ENCODE measurements around the gene GTPBP4. TPM values are rescaled to one million over a fixed set of nuclear protein-coding genes. Genes with fewer than 3 reads are reported as not detected.
"Not testable (repeated sequence)": the region's sequence is repeated elsewhere in the genome, so short reads cannot be mapped to it uniquely, and the experiment has no call there.

The GTPBP4 gene
- total RNA-seq, 1 experiment from 2014 or later = 42.7 TPM

DNA sequence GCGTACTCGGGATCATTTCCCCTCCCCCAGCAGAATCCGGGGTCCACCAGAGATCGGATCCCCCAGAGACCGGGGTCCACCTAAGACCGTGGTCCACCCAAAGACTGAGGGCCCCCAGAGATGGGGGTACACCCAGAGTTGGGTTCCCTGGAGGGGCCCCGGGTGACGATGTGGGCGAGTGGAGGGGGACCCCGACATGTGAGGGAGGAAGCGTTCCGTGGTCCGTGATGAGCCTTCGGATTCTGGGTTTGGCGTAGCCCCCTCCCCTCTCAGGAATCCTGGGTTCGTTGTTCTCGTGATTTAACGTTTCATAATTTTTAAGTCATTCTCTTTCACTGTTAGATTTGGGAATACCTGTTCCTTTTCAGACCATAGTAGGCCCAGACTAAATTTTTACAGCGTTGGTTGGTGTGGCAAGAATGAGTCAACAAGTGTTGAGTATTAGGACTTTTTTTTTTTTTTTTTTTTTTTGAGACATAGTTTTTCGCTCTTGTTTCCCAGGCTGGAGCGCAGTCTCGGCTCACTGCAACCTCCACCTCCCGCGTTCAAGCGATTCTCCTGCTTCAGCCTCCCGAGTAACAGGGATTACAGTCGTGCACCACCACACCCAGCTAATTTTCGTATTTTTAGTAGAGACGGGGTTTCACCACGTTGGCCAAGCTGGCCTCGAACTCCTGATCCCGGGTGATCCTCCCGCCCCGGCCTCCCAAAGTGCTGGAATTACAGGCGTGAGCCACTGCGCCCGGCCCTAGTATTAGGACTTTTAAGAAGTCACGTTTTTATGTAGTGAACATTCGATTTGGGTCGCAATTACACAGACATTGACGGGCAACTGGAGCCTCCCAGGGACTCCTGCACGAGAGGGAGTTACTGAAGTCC lies 672 bp downstream of the GTPBP4 start:
- peak; percentile 7 for DNase-seq (ENCODE audit: low read depth)

DNA sequence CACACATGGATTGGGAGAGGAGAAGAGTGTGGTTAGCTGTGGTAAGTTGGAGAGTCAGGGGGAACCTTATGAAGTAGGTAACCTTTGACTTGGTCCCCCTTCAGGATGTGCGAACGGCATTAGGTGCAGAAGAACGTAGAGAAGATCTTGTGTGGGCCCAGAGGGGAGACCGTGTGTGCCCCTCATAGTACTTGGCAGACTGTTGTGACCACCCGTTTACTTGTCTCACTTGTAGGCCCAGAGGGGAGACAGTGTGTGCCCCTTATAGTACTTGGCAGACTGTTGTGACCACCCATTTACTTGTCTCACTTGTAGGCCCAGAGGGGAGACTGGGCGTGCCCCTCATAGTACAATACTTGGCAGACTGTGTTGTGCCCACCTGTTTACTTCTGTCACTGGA lies 2.6 kb downstream of the GTPBP4 start:
- DNase-seq (ENCODE audit: low read depth) = no peak

DNA sequence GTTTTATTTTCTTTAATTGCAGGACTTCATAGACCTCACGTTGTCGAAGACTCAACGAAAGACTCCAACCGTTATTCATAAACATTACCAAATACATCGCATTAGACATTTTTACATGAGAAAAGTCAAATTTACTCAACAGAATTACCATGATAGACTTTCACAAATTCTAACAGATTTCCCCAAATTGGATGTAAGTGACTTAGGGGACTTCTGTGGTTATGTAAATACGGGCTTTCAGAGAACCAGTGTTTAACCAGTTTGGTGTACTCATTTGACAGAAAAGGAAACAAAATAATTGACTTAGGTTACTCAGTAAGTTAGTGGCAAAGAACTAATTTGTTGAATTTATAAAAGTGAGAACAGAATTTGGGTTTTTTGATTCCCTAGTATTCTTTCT lies 4.2 kb downstream of the GTPBP4 start:
- no peak for DNase-seq (ENCODE audit: low read depth)

DNA sequence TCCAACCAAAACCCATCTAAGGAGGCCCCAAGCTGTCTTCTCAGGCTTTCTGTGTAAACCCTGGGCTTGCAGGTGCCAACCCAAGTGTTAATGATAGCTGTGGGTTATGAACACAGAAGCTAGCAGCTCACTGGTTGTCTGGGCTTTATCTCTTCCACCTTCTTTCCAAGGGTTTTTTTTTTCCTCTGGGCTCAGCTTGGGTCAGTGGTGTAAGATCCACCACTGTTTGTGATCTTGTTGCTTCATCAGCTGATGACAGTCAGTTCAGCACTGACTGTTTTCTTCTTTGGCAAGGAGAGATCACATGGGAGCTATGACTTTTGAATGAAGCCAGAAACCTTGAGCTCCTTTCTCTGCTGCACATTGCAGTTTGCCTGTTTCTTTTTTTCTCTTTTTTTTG lies 4.6 kb downstream of the GTPBP4 start:
- DNase-seq (ENCODE audit: low read depth) = no peak

DNA sequence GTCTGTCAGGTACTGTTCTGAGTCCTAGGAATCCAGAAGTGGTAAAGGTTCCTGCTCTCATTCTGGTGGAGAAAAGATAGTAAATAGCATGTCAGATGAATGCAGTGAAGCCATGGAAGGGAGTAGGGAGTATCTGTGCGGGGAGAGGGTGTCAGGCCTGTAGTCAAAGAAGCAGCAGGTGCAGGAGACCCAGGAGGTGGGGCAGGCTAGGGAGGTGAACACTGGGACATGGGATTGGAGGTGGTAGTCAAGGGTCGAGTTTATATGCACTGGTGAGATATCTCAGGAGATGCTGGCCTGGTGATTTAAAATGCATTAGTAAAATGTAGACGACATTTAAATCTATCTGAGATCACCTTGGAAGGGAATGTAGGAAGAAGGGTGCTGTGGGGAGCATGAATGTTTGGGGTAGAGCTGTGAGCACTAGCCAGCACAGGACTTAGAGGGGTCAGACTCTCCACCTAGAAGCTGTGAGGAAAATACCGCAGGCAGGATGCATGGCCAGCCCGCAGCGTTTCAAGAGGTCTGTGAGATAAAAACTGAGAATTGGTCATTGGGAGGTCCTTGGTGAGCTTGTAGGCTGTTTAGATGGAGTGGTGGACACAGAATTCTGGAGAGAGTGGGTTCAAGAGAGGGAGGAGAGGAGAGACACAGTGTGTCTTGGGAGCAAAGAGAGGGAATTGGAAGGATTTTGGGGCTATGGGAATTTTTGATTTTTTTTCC lies 6.8 kb downstream of the GTPBP4 start:
- no peak for DNase-seq (ENCODE audit: low read depth)

DNA sequence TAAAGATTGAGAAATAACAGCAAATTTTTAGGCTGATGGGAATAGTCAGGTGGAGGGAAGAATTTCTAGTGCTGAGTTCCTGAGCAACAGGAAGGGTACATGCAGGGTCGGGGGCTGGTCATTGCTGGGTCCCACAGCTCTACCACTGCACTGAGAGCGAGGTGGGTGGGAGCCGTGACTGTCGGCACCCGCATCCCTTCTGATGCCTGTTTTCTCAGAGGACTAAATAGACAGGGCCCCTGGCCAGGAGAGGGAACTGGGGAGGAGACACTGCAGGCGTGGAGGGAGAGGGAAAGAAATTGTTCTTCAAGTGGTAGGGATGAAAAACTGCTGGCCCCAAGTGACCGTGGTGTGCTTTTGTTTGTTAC lies 7.3 kb downstream of the GTPBP4 start:
- DNase-seq (ENCODE audit: low read depth) = no peak

DNA sequence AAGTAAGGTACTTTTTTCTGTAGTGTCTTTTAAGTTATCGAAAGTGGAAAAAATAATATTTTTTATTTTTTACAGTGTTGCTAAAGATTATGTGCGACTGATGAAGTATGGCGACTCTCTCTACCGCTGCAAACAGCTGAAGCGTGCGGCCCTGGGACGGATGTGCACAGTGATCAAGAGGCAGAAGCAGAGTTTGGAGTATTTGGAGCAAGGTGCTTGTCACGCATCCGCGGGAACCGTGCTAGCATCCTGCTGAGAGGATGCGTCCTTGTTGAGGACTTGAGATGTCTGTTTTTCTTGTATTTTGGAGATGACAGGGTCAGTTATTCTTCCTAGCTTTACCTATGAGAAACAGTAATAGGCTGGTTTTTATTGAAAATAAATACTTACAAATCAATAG lies 7.8 kb downstream of the GTPBP4 start:
- DNase-seq (ENCODE audit: low read depth) = no peak

DNA sequence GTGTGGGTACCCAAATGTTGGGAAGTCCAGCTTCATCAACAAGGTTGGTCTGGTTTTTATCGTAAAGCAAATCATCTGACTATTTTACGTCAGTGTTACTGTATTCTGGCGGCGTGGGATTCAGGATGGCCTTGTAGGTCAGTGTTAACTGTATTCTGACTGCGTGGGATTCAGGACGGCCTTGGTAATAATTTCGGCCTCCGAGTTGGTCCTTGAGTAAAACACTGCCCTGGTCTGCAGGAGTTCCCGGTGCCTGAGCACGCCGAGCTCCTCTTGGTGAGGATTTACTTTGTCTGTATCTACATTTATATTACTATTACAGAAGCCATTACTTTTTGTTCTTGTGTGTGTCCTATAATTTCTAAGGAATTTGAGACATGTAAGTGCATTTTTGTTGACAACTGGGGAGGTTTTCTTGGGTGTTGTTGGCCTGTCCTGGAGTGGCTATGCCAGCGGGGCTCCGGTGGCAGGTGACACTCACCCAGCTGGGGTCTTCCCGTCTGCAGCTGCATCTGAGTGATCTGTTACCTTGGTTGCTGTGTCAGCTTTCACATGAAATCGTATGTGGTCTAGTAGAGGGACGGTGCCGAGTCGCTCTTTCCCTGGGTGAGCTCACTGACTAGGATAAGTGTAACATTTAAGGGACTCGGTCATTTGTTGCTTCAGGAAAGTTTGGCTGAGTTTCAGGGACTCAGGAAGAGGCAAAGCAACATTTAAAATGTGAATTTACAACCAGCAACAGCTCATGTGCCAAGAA lies 9.2 kb downstream of the GTPBP4 start:
- no peak for DNase-seq (ENCODE audit: low read depth)

DNA sequence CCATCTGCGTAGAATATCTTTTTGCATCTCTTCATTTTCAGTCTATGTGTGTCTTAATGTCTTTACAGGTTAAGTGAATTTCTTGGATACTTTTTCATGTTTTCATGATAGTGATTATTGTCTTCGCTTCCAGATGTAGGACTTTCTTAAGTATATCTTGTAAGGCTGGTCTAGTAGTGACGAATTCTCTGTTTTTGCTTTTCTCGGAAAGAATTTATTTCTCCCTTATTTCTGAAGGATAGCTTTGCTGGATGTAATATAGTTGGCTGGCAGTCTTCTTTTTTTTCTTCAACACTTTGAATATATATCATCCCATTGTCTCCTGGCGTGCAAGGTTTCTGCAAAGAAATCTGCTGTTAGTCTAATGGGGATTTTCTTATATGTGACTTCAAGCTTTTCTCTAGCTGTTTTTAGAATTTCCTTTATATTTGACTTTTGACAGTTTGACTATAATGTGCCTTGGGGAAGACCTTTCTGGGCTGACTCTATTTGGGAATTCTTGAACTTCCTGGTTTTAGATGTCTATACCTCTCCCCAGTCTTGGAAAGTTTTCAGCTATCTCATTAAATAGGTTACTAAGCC lies 14.3 kb downstream of the GTPBP4 start:
- no peak for DNase-seq (ENCODE audit: low read depth)

DNA sequence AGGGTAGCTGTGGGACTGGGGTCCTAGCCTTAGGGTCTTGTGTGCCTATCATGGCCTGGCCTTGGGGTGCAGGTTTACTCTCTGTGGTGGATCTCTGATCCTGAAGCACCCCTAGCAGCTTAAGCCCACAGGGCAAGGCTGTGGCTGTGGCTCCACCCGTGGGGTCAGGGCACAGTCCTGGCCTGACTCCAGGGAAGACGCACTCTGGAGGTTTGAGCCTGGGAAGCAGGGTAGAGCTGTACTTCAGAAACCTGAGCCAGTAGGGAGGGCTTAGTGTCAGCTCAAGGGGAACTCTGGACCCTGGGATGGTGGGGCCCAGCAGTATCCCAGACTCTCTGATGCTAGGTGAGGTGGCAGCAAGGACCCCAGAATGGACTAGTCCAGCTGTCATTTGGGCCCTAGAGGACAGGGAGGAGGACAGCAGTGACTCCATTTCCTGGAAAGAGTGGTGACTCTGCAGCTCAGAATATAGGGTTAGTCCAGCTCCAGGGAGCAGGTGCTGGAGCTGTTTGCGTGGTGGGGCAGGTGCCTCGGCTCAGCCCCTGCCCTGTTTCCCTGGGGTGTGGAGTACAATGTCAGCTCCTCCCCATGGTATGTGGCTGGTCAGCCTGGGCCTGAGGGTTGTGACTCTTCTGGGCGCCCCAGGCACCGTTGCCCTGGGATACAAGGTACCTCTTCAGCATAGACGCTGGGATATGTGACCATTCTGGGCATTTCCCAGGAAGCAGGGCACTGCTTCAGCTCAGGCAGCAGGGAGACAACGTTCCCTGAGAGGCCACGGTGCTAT lies 15.8 kb downstream of the GTPBP4 start:
- no peak for DNase-seq (ENCODE audit: low read depth)

DNA sequence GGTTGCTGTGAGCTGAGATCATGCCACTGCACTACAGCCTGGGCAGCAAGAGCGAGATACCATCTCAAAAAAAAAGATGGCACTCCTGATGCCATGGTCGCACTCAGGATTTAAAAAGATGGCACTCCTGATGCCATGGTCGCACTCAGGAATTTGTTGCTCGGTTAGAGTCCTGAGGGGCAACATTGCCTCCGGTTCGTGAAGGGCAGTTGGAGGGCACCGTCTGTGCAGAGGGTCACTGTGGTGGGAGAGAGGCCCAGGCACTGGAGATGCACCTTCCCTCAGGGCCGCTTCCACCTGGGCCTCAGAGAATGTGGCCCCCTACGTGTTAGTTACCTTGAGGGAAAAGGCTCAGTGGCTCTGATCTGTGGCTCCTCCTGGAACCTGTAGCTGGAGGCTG lies 18.3 kb downstream of the GTPBP4 start:
- DNase-seq (ENCODE audit: low read depth) = no peak

DNA sequence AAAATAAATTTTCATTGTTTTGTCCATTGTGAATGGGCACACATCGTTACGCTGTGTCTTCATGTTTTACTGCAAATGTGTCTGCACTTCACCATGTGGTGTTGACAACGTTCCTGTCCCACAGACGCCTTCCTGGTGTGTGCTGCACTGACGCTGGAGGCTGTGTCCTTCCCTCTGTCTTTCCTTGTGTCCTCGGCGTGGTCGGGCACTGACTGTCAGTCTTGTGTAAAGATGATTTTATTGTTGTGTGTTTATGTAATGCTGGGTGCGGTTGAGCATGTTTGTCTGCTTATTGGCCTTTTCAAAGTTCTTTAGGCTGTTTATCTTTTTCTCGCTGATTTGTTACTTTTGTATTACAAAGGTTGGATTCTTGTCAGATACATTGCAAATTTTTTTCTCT lies 19.3 kb downstream of the GTPBP4 start:
- no peak for DNase-seq (ENCODE audit: low read depth)

DNA sequence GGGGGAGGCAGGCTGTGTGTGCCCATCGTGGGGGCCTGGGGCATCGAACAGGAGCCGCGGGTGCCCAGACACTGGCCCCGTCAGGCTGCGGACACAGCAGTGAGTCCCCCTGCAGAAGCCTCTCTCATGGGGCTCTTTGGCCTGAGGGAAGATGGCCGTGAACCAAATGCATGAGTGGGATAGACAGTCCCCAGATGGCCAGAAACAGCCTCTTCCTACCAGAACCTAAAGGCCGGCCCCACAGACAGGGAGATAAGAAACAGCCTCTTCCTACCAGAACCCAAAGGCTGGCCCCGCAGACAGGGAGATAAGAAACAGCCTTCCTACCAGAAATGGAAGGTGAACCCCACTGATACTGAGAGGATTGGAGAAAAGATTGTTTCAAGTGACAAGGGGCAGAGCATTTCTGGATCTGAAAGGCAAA lies 20.8 kb downstream of the GTPBP4 start:
- DNase-seq (ENCODE audit: low read depth) = no peak

DNA sequence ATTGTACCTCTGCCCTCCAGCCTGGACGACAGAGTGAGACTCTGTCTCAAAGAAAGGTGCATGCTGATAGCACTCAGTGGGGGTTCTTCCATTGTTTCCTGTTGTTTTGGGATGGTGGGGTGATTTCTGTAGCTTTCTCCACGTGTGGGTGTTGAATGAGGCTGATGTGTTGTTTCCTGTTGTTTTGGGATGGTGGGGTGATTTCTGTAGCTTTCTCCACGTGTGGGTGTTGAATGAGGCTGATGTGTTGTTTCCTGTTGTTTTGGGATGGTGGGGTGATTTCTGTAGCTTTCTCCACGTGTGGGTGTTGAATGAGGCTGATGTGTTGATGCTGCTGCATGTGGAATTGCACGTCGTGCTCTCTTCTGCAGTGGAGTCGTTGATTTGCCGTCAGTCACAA lies 21.7 kb downstream of the GTPBP4 start:
- not testable (repeated sequence) for DNase-seq (ENCODE audit: low read depth)

DNA sequence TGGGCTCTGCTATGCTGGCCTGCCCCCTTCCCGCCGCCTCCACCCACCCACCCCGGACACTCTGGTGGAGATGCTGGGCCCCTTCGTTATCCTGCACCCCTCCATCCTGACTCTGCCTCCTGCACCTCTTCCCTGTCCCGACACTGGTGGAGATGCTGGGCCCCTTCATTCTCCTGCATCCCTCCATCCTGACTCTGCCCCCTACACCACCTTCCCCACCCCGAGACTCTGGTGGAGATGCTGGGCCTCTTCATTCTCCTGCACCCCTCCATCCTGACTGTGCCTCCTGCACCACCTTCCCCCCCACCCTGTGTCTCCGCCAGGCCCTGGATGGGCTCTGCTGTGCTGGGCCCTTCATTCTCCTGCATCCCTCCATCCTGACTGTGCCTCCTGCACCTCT lies 22.5 kb downstream of the GTPBP4 start:
- DNase-seq (ENCODE audit: low read depth) = no peak

DNA sequence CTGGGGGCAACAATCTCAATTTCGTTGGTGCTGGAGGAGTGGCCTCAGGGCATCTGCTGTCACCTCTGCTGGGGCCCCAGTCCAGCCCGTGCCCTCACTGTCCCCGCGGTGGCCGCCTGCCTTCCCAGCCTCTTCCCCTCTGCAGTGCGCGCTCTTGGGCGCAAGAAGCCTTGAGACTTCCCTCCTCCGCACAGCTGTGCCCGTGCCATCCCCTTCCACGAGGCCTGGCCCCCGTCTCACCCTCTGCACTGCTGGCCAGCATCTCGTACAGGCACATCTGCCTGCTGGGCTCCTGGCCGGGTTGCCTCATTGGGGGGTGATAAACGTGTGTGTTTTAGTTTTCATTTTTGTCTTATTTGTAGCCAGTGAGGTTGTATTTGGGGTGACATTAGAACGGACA lies 23.5 kb downstream of the GTPBP4 start:
- DNase-seq (ENCODE audit: low read depth) = no peak

DNA sequence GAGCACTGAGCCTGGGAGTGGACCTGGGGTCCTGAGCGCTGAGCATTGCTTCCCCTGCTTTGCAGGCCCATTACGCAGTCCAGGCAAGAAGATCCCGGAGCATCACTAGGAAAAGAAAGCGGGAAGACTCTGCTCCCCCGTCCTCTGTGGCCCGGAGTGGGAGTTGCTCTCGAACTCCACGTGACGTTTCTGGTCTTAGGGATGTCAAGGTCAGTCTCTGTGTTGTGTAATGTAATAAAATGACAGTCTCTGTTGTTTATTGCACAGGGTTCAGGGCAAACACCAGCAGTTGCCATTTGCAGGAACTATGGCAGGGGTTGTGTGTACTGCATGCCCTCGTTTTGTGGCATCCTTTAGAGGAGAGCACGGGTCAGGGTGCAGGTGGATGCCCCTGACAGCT lies 27.5 kb downstream of the GTPBP4 start:
- DNase-seq (ENCODE audit: low read depth) = no peak

DNA sequence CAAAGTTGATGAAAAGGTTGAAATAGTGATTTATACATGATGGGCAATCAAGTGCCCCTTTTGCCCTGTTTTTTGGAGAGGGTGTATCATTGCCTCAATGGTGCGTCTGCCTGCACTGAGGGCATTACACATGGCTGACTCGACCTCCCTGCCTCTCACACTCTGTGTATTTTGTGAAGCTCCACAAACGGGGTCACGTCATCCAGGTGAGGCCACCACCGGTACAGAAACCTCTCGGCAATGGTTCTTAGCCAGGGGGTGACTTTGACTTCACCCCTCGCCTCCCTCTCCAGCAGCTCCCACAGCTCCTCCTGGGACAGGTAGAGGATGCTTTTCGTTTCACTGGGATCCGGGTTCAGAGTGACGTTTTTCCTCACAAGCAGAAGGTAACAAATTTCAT lies 31.1 kb downstream of the GTPBP4 start:
- DNase-seq (ENCODE audit: low read depth) = no peak

DNA sequence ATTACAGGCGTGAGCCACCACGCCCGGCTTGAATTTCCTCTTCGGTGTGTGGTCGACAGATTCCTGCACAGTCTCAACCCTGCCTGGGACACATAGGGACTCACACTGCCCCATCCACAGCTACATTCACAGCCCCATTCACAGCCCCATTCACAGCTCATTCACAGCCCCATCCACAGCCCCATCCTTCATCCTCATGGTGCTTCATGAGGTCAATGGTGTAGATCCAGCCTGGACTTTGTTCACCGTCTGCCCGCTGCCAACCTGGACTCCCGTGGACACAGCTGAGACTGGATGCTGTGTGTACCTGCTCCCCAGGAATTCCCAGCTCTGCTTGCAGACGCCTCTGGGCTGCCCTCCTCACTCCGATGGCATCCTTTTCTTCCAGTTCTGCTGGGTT lies 32.2 kb downstream of the GTPBP4 start:
- DNase-seq (ENCODE audit: low read depth) = no peak

DNA sequence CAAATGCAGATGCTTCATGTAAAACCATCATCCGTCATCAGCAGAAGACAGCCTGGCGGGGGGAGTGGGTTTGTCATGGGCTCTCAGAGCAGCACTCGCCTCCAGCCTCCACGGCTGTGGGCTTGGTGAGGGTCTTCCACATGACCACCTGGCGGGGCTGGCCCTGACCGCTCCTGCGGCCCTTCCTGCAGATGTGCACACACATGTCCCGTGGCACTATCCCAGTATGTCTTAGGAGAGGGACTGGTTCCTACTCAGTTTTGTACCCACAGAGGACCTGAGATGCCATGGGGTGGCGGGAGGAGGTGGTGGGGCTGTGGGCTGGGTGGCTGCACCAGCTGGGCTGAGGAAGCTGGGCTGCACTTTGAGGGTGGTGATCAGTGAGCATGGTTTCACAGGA lies 32.7 kb downstream of the GTPBP4 start:
- no peak for DNase-seq (ENCODE audit: low read depth)

DNA sequence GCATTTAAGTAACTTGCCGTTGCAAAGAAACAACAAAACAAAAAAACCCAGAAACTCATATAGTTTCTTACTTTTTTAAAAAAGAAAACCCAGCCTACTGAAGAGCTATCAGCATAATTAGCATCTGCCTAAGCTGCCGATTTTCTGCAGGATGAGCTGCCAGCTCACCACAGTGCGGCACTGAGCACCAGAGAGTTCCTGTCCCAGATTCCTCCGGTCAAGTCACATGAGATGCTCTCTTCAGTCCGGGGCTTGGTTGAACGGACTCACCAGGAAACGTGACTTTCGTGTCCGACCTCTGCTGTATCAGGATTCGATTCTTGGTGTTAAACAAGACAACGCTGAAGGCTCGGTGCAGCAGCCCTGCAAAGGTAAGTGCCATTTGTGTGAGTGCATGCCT lies 34.2 kb downstream of the GTPBP4 start:
- peak; percentile 80 for DNase-seq (ENCODE audit: low read depth)

Measured in RPMI7951 (cell line).